ENCODE measurements around the gene F10.

Gene F10

DNA sequence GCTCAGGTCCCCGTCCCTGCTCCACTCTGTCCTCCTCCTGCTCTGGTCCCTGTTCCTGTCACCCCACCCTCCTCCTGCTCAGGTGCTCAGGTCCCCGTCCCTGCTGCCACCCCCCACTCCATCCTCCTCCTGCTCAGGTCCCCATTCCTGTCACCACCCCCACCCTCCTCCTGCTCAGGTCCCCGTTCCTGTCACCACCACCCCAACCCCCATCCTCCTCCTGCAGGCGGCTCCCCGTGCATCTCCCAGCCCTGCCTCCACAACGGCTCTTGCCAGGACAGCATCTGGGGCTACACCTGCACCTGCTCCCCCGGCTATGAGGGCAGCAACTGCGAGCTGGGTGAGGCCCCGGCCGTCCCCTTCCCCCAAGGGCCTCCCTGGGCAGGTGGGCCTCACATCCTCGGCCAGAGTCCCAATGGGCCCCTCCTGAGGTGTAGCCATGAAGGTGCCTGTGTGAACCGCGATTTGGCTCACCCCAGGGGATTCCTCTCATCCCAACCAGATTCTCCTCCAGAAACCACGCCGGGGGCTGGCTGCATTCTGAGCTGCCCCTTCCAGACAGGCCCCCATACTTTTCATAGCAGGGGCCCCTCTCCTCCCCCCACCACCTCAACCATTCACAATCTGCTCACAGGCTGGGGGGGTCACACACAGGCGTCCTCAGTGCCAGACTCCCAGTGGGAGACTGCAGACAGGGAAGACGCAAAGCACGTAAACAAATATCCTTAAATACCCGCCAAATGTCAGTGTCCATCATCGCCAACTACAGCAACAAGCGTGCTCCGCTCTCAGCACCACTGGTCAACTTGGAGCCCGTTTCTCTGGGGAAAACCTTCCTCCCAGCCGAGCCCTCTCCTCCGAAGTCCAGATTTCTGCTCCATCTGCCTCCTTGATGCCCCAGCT is 40.4 kb downstream of the F10 start:
- Histone ChIP-seq H3K27ac (ENCODE audit: low read depth in 2 of 2, low read length in 2 of 2) (no peak overlapping the region), H3K36me3 (ENCODE audit: control insufficient read depth in 2 of 2, insufficient read depth in 2 of 2, low read length in 2 of 2) (no peaks in the 10 kb centered on the region), H3K27me3 (ENCODE audit: control insufficient read depth in 2 of 2, insufficient read depth in 2 of 2, low read length in 2 of 2) (peaks cover 9 to 17% of the 10 kb centered on the region in 2 donors), H3K4me3 (ENCODE audit: low read length in 2 of 2) (no peak overlapping the region), H3K4me1 (ENCODE audit: control insufficient read depth in 2 of 2, insufficient read depth in 2 of 2, low read length in 2 of 2) (peaks cover 5 to 12% of the 10 kb centered on the region in 2 donors), H3K9ac (ENCODE audit: low read depth in 1 of 2, low read length in 2 of 2) (no peak overlapping the region), H3K9me3 (ENCODE audit: control insufficient read depth in 2 of 2, low read length in 2 of 2) (no peaks in the 10 kb centered on the region)

GRCh38 chr13:113164492-113164891 is 41.9 kb downstream of the F10 start:
- peaks cover 9 to 17% of the 10 kb centered on the region in 2 donors for H3K27me3 ChIP-seq (ENCODE audit: control insufficient read depth in 2 of 2, insufficient read depth in 2 of 2, low read length in 2 of 2)
- H3K9ac ChIP-seq (ENCODE audit: low read depth in 1 of 2, low read length in 2 of 2), result no peak overlapping the region
- H3K4me1 ChIP-seq (ENCODE audit: control insufficient read depth in 2 of 2, insufficient read depth in 2 of 2, low read length in 2 of 2), result peaks cover 5 to 12% of the 10 kb centered on the region in 2 donors
- H3K9me3 ChIP-seq (ENCODE audit: control insufficient read depth in 2 of 2, low read length in 2 of 2), result no peaks in the 10 kb centered on the region
- H3K27ac ChIP-seq (ENCODE audit: low read depth in 2 of 2, low read length in 2 of 2), result no peak overlapping the region
- no peaks in the 10 kb centered on the region for H3K36me3 ChIP-seq (ENCODE audit: control insufficient read depth in 2 of 2, insufficient read depth in 2 of 2, low read length in 2 of 2)
- H3K4me3 ChIP-seq (ENCODE audit: low read length in 2 of 2), result no peak overlapping the region

- H3K9ac ChIP-seq (ENCODE audit: low read depth in 1 of 2, low read length in 2 of 2), result no peak overlapping the region
- H3K36me3 ChIP-seq (ENCODE audit: control insufficient read depth in 2 of 2, insufficient read depth in 2 of 2, low read length in 2 of 2), result peaks cover 0 to under 1% of the 10 kb centered on the region in 2 donors
- H3K4me1 ChIP-seq (ENCODE audit: control insufficient read depth in 2 of 2, insufficient read depth in 2 of 2, low read length in 2 of 2), result peaks cover 8 to 21% of the 10 kb centered on the region in 2 donors
- H3K4me3 ChIP-seq (ENCODE audit: low read length in 2 of 2), result no peak overlapping the region
- H3K9me3 ChIP-seq (ENCODE audit: control insufficient read depth in 2 of 2, low read length in 2 of 2), result no peaks in the 10 kb centered on the region
- peaks cover 6 to 12% of the 10 kb centered on the region in 2 donors for H3K27me3 ChIP-seq (ENCODE audit: control insufficient read depth in 2 of 2, insufficient read depth in 2 of 2, low read length in 2 of 2)
- no peak overlapping the region for H3K27ac ChIP-seq (ENCODE audit: low read depth in 2 of 2, low read length in 2 of 2)
These were observed 43.7 kb downstream of the F10 start for GRCh38 chr13:113166266-113166665.

DNA sequence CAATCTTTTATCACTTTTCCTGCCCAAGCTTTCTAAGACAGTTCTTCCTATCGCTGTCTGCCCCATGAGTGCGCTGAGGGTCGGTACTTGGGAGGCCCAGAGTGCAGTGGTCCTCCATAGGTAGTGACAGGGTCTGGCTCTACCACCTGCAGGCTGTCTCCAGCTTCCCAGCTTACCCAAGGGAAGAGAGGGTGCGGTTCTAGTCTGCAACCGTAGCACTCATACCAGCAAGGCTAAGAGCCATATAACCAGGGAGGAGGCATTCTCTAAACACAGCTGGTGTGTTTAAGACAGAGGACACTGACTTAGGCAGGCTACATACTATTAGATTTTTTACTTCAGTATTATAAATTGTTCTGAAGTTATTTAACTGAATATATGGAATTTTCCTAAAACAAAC is 44.1 kb downstream of the F10 start:
- Histone ChIP-seq H3K36me3 (ENCODE audit: control insufficient read depth in 2 of 2, insufficient read depth in 2 of 2, low read length in 2 of 2) (peaks cover 0 to 4% of the 10 kb centered on the region in 2 donors), H3K4me3 (ENCODE audit: low read length in 2 of 2) (no peak overlapping the region), H3K9ac (ENCODE audit: low read depth in 1 of 2, low read length in 2 of 2) (no peak overlapping the region), H3K27ac (ENCODE audit: low read depth in 2 of 2, low read length in 2 of 2) (no peak overlapping the region), H3K9me3 (ENCODE audit: control insufficient read depth in 2 of 2, low read length in 2 of 2) (no peaks in the 10 kb centered on the region), H3K4me1 (ENCODE audit: control insufficient read depth in 2 of 2, insufficient read depth in 2 of 2, low read length in 2 of 2) (peaks cover 8 to 23% of the 10 kb centered on the region in 2 donors), H3K27me3 (ENCODE audit: control insufficient read depth in 2 of 2, insufficient read depth in 2 of 2, low read length in 2 of 2) (peaks cover 4 to 9% of the 10 kb centered on the region in 2 donors)

DNA sequence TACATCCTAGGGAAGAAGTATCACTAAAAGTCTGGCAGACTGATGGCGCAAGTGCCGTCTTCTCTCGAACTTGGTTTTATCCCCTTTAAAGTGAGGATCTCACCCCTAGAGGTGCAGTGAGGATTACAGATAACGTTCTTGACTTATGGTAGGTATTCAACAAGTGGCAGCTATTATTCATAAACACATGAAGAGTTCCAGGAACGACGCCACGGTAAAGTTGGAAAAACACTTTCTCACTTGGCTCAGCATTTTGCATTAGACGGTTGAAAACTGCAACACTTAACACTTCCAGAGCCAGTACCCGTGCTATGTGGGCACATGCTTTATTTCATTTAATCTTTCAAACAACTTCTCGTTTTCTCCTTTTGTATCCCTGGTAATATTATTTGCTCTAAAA is 44.6 kb downstream of the F10 start:
- peaks cover 8 to 23% of the 10 kb centered on the region in 2 donors for H3K4me1 ChIP-seq (ENCODE audit: control insufficient read depth in 2 of 2, insufficient read depth in 2 of 2, low read length in 2 of 2)
- H3K4me3 ChIP-seq (ENCODE audit: low read length in 2 of 2), result no peak overlapping the region
- peaks cover 4 to 9% of the 10 kb centered on the region in 2 donors for H3K27me3 ChIP-seq (ENCODE audit: control insufficient read depth in 2 of 2, insufficient read depth in 2 of 2, low read length in 2 of 2)
- H3K9me3 ChIP-seq (ENCODE audit: control insufficient read depth in 2 of 2, low read length in 2 of 2), result no peaks in the 10 kb centered on the region
- no peak overlapping the region for H3K9ac ChIP-seq (ENCODE audit: low read depth in 1 of 2, low read length in 2 of 2)
- peaks cover 0 to 6% of the 10 kb centered on the region in 2 donors for H3K36me3 ChIP-seq (ENCODE audit: control insufficient read depth in 2 of 2, insufficient read depth in 2 of 2, low read length in 2 of 2)
- H3K27ac ChIP-seq (ENCODE audit: low read depth in 2 of 2, low read length in 2 of 2), result no peak overlapping the region

- H3K9me3 ChIP-seq (ENCODE audit: control insufficient read depth in 2 of 2, low read length in 2 of 2), result no peaks in the 10 kb centered on the region
- no peak overlapping the region for H3K27ac ChIP-seq (ENCODE audit: low read depth in 2 of 2, low read length in 2 of 2)
- peaks cover 8 to 23% of the 10 kb centered on the region in 2 donors for H3K4me1 ChIP-seq (ENCODE audit: control insufficient read depth in 2 of 2, insufficient read depth in 2 of 2, low read length in 2 of 2)
- no peak overlapping the region for H3K9ac ChIP-seq (ENCODE audit: low read depth in 1 of 2, low read length in 2 of 2)
- peaks cover 0 to 9% of the 10 kb centered on the region in 2 donors for H3K36me3 ChIP-seq (ENCODE audit: control insufficient read depth in 2 of 2, insufficient read depth in 2 of 2, low read length in 2 of 2)
- H3K27me3 ChIP-seq (ENCODE audit: control insufficient read depth in 2 of 2, insufficient read depth in 2 of 2, low read length in 2 of 2), result peaks cover 4 to 9% of the 10 kb centered on the region in 2 donors
- H3K4me3 ChIP-seq (ENCODE audit: low read length in 2 of 2), result no peak overlapping the region
These were observed 45.0 kb downstream of the F10 start for GRCh38 chr13:113167575-113167974.

- H3K36me3 ChIP-seq (ENCODE audit: control insufficient read depth in 2 of 2, insufficient read depth in 2 of 2, low read length in 2 of 2), result peaks cover 0 to 9% of the 10 kb centered on the region in 2 donors
- H3K4me1 ChIP-seq (ENCODE audit: control insufficient read depth in 2 of 2, insufficient read depth in 2 of 2, low read length in 2 of 2), result peaks cover 8 to 23% of the 10 kb centered on the region in 2 donors
- H3K9me3 ChIP-seq (ENCODE audit: control insufficient read depth in 2 of 2, low read length in 2 of 2), result no peaks in the 10 kb centered on the region
- no peak overlapping the region for H3K27ac ChIP-seq (ENCODE audit: low read depth in 2 of 2, low read length in 2 of 2)
- H3K4me3 ChIP-seq (ENCODE audit: low read length in 2 of 2), result no peak overlapping the region
- peaks cover 0 to 5% of the 10 kb centered on the region in 2 donors for H3K27me3 ChIP-seq (ENCODE audit: control insufficient read depth in 2 of 2, insufficient read depth in 2 of 2, low read length in 2 of 2)
- H3K9ac ChIP-seq (ENCODE audit: low read depth in 1 of 2, low read length in 2 of 2), result no peak overlapping the region
These were observed 45.6 kb downstream of the F10 start for GRCh38 chr13:113168211-113168610.

DNA sequence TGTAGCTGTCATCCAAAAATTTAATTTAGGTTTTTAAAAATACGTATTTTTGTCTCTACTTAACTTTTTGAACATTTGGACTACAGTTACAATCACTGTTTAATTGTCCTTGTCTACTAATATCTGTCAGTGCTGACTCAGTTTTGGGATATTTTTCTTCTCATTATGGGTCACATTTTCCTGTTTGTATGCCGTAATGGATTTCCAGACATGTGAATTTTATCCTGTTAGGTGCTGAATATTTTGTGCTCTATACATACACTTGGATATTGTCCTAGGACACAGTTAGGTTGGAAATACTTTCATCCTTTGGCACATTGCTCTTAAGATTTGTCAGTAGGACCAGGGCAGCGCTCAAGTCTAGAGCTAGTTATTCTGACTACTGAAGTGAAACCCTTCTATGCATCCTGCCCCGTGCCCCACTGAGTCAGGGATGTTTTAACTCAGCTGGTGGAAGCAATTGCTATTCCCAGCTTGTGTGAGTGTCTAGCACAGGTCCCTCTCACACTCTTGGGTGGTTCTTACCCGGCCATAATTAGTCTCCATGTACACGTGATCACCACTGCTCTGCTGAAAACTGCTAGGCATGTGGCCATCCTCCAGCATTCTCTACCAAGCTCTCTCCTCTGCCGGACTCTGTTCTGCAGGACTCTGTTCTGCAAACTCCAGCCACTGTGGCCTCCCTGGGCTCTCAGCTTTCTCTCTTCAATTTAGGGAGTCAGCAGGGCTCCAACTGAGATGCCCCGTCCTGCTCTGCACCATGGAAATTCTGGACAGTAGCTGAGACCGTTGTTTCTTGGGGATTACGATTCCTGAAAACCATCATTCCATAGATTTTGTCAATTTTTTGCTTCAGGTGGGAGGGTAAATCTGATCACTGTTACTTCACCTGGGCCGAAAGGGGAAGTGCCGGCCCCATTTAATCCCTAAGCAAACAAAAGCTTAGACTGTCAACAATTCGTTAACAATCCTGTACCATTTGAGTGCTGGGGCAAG is 47.0 kb downstream of the F10 start:
- Histone ChIP-seq H3K9me3 (ENCODE audit: control insufficient read depth in 2 of 2, low read length in 2 of 2) (no peaks in the 10 kb centered on the region), H3K36me3 (ENCODE audit: control insufficient read depth in 2 of 2, insufficient read depth in 2 of 2, low read length in 2 of 2) (peaks cover 0 to 13% of the 10 kb centered on the region in 2 donors), H3K4me1 (ENCODE audit: control insufficient read depth in 2 of 2, insufficient read depth in 2 of 2, low read length in 2 of 2) (peaks cover 8 to 23% of the 10 kb centered on the region in 2 donors), H3K4me3 (ENCODE audit: low read length in 2 of 2) (no peak overlapping the region), H3K9ac (ENCODE audit: low read depth in 1 of 2, low read length in 2 of 2) (no peak overlapping the region), H3K27me3 (ENCODE audit: control insufficient read depth in 2 of 2, insufficient read depth in 2 of 2, low read length in 2 of 2) (no peaks in the 10 kb centered on the region), H3K27ac (ENCODE audit: low read depth in 2 of 2, low read length in 2 of 2) (no peak overlapping the region)

- Histone ChIP-seq H3K9ac (ENCODE audit: low read depth in 1 of 2, low read length in 2 of 2) (no peak overlapping the region), H3K4me1 (ENCODE audit: control insufficient read depth in 2 of 2, insufficient read depth in 2 of 2, low read length in 2 of 2) (peaks cover 8 to 23% of the 10 kb centered on the region in 2 donors), H3K27ac (ENCODE audit: low read depth in 2 of 2, low read length in 2 of 2) (no peak overlapping the region), H3K36me3 (ENCODE audit: control insufficient read depth in 2 of 2, insufficient read depth in 2 of 2, low read length in 2 of 2) (peaks cover 0 to 21% of the 10 kb centered on the region in 2 donors), H3K27me3 (ENCODE audit: control insufficient read depth in 2 of 2, insufficient read depth in 2 of 2, low read length in 2 of 2) (no peaks in the 10 kb centered on the region), H3K4me3 (ENCODE audit: low read length in 2 of 2) (no peak overlapping the region), H3K9me3 (ENCODE audit: control insufficient read depth in 2 of 2, low read length in 2 of 2) (no peaks in the 10 kb centered on the region)
These were observed 47.9 kb downstream of the F10 start for GRCh38 chr13:113170511-113170910.

Data from mucosa of rectum (tissue), 2 donors.